HG03196 (cell line): ENCODE data around the gene NR4A3.
A peak's percentile ranks its signal among the peaks of the same experiment; 100 is the strongest.
"Not testable (repeated sequence)": the region's sequence is repeated elsewhere in the genome, so short reads cannot be mapped to it uniquely, and the experiment has no call there.

Source experiments
- ATAC-seq: cut with Tn5 transposase; IDR thresholded peaks from one replicate; pipeline ENCODE4 v1.9.1; 2021; ENCODE audit not compliant: unreplicated experiment

NR4A3 gene

GRCh38 chr9:99832558-99832864 lies 10.8 kb downstream of the NR4A3 start:
- ATAC-seq: no peak

- no peak for ATAC-seq
Measured at GRCh38 chr9:99833735-99834134, 12.1 kb downstream of the NR4A3 start.

- ATAC-seq: no peak
Measured at GRCh38 chr9:99834474-99834873, 12.8 kb downstream of the NR4A3 start.

- ATAC-seq: no peak
Measured at GRCh38 chr9:99835142-99835541, 13.5 kb downstream of the NR4A3 start.

- no peak for ATAC-seq
Measured at GRCh38 chr9:99835581-99835980, 13.9 kb downstream of the NR4A3 start.

GRCh38 chr9:99840072-99840471 lies 18.4 kb downstream of the NR4A3 start:
- ATAC-seq: no peak

- no peak for ATAC-seq
Measured at GRCh38 chr9:99845063-99845462, 23.4 kb downstream of the NR4A3 start.

- no peak for ATAC-seq
Measured at GRCh38 chr9:99848447-99848846, 26.8 kb downstream of the NR4A3 start.

- ATAC-seq: no peak
Measured at GRCh38 chr9:99850736-99851499, 29.2 kb downstream of the NR4A3 start.

- ATAC-seq: peak; percentile 96
Measured at GRCh38 chr9:99851500-99851822, 29.8 kb downstream of the NR4A3 start.

GRCh38 chr9:99852617-99853016 lies 30.9 kb downstream of the NR4A3 start:
- ATAC-seq: peak; percentile 49

- ATAC-seq: no peak
Measured at GRCh38 chr9:99855467-99856176, 33.9 kb downstream of the NR4A3 start.

GRCh38 chr9:99857576-99857975 lies 35.9 kb downstream of the NR4A3 start:
- ATAC-seq: not testable (repeated sequence)

GRCh38 chr9:99858087-99858486 lies 36.4 kb downstream of the NR4A3 start:
- no peak for ATAC-seq

GRCh38 chr9:99859243-99859980 lies 37.7 kb downstream of the NR4A3 start:
- ATAC-seq: no peak

- ATAC-seq: no peak
Measured at GRCh38 chr9:99860266-99860665, 38.6 kb downstream of the NR4A3 start.

- no peak for ATAC-seq
Measured at GRCh38 chr9:99863955-99864354, 42.3 kb downstream of the NR4A3 start.

- no peak for ATAC-seq
Measured at GRCh38 chr9:99866398-99866797, 44.7 kb downstream of the NR4A3 start.

- ATAC-seq: no peak
Measured at GRCh38 chr9:99867536-99867935, 45.9 kb downstream of the NR4A3 start.

- ATAC-seq: no peak
Measured at GRCh38 chr9:99867968-99868367, 46.3 kb downstream of the NR4A3 start.

GRCh38 chr9:99868845-99869244 lies 47.2 kb downstream of the NR4A3 start:
- ATAC-seq: peak; percentile 66

- no peak for ATAC-seq
Measured at GRCh38 chr9:99870126-99870525, 48.4 kb downstream of the NR4A3 start.
